Left ventricle myocardium inferior (tissue), 1 donor: Measurements from ENCODE around the gene CMIP. TPM values are rescaled to one million over a fixed set of nuclear protein-coding genes. Genes with fewer than 3 reads are reported as not detected.

Source experiments
- DNase-seq: peaks from one replicate; pipeline ENCODE4 v3.0.0-alpha.2; 2020
- H3K27ac ChIP-seq: fragments of 200-600 bp; replicated peaks from 2 replicates; pipeline ENCODE4 v1.8.0; 2021
- H3K27me3 ChIP-seq: fragments of 200-600 bp; 2 replicates; pipeline ENCODE4 v1.8.0; 2021; ENCODE audit warnings: low read depth
- H3K36me3 ChIP-seq: fragments of 200-600 bp; 2 replicates; pipeline ENCODE4 v1.8.0; 2021
- H3K4me1 ChIP-seq: fragments of 200-600 bp; 2 replicates; pipeline ENCODE4 v1.8.0; 2021
- H3K4me3 ChIP-seq: fragments of 200-600 bp; 2 replicates; pipeline ENCODE4 v1.8.0; 2021; ENCODE audit warnings: mild to moderate bottlenecking, moderate library complexity
- H3K9me3 ChIP-seq: fragments of 200-600 bp; replicated peaks from 2 replicates; pipeline ENCODE4 v1.8.0; 2021
- CTCF ChIP-seq: fragments of 200-600 bp; IDR thresholded peaks from 2 replicates; pipeline ENCODE4 v1.8.0; 2021; ENCODE audit warnings: antibody characterized with exemption, mild to moderate bottlenecking, borderline replicate concordance
- intact Hi-C: fragments of 100-400 bp; cut with micrococcal nuclease; formaldehyde crosslinking; loops from one replicate; pipeline ENCODE4 v1.11.0; 2022
- total RNA-seq: library from RNA; stranded (reverse); fragmentation: NEBNext Ultra II Directional; extraction: Animal tissue kit (Norgen Biotek cat#: 25700); gene quantifications from one replicate; pipeline ENCODE4 v1.2.1, GENCODE V29; 2021
- donor health status: DM: no; HTN: yes; CAD: no; lungs with severe emphysema.

CMIP gene
- total RNA-seq, 1 donor from 2014 or later: 11.2 TPM

DNA sequence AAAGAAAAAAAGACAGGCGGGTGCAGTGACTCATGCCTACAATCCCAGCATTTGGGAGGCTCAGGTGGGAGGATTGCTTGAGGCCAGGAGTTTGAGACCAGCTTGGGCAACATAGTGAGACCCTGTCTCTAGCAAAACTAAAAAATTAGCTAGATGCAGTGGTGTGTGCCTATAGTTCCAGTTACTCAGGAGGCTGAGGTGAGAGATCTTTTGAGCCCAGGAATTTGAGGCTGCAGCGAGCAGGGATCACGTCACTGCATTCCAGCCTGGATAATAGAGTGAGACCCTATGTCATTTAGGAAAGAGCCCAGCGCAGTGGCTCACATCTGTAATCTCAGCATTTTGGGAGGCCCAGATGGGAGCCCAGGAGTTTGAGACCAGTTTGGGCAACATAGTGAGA, 126.6 kb downstream of the CMIP start:
- no peak for DNase-seq
- no peak overlapping the region for H3K27ac ChIP-seq
- no peaks in the 10 kb centered on the region for H3K27me3 ChIP-seq
- H3K4me1 ChIP-seq: peaks cover 9% of the 10 kb centered on the region
- no peak overlapping the region for H3K4me3 ChIP-seq
- intact Hi-C loops: no loop called here
- no peaks in the 10 kb centered on the region for H3K9me3 ChIP-seq
- TF ChIP-seq CTCF: no peak
- H3K36me3 ChIP-seq: no peaks in the 10 kb centered on the region

GRCh38 chr16:81571592-81572385, 127.2 kb downstream of the CMIP start:
- Histone ChIP-seq H3K4me3 (no peak overlapping the region), H3K27ac (no peak overlapping the region), H3K9me3 (no peaks in the 10 kb centered on the region), H3K27me3 (no peaks in the 10 kb centered on the region), H3K4me1 (peaks cover 9% of the 10 kb centered on the region), H3K36me3 (no peaks in the 10 kb centered on the region)
- no peak for TF ChIP-seq CTCF
- intact Hi-C loops: no loop called here
- DNase-seq: no peak

- H3K4me3 ChIP-seq: no peak overlapping the region
- no peaks in the 10 kb centered on the region for H3K36me3 ChIP-seq
- peaks cover 9% of the 10 kb centered on the region for H3K4me1 ChIP-seq
- no peak for DNase-seq
- H3K9me3 ChIP-seq: no peaks in the 10 kb centered on the region
- no peak for TF ChIP-seq CTCF
- no peaks in the 10 kb centered on the region for H3K27me3 ChIP-seq
- intact Hi-C loops: no loop called here
- no peak overlapping the region for H3K27ac ChIP-seq
These were observed 128.0 kb downstream of the CMIP start for GRCh38 chr16:81572386-81573144.

DNA sequence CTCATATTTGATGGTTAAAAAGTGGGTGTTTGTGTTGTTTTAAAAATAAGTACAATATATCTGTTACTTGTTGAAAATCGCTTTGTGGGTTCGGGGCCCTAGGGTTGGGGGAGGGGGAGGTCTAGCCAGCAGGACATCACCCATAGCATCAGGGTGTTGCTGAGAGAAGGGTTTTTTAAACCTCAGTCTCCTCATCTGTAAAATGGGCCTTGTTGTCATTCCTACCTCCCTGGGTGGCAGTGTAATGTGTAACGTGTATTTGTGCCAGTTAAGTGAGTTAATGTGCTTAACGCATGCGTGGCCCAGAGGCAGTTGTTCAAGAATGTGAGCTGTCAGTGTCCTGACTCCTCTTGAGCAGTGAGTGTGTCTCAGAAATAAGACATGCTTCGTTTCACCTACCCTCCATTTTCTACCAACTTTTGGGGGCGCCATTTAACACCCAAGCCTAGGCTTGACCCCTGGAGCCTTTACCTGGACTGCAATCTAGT, 129.0 kb downstream of the CMIP start:
- Histone ChIP-seq H3K36me3 (no peaks in the 10 kb centered on the region), H3K27me3 (no peaks in the 10 kb centered on the region), H3K27ac (no peak overlapping the region), H3K4me1 (peaks cover 3% of the 10 kb centered on the region), H3K4me3 (no peak overlapping the region), H3K9me3 (no peaks in the 10 kb centered on the region)
- DNase-seq: no peak
- no peak for TF ChIP-seq CTCF
- intact Hi-C loops: no loop called here

DNA sequence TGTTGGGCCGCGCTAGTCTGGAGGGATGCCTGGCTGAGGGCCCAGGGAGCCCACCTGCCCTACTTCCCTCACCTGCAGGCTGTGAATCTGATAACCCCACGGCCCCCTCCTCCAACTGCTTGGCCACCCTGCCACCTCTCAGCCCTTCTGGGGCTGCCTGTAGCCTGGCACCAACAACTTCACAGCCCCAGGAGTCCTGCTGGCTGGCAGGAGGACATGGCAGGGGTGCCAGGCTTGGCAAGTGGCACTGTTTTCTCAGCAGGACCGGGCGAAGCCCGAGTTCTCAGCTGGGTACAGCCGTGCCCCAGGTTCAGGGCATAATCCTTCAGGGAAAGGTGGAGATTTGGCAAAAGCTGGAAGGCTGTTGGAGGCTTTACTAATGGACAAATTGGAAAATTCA, 129.6 kb downstream of the CMIP start:
- Histone ChIP-seq H3K4me1 (peaks cover 3% of the 10 kb centered on the region), H3K9me3 (no peaks in the 10 kb centered on the region), H3K27ac (no peak overlapping the region), H3K36me3 (no peaks in the 10 kb centered on the region), H3K27me3 (no peaks in the 10 kb centered on the region), H3K4me3 (no peak overlapping the region)
- TF ChIP-seq CTCF: no peak
- no peak for DNase-seq
- intact Hi-C loops: no loop called here
